Activated effector memory CD4-positive, alpha-beta T cell treated with Interleukin-2 at 50 U/mL for 16 hours (primary cell): Measurements from ENCODE around the gene ABCA7.
"Not testable (repeated sequence)": the region's sequence is repeated elsewhere in the genome, so short reads cannot be mapped to it uniquely, and the experiment has no call there.

Experiments used
- DNase-seq: peaks from one replicate; pipeline ENCODE4 v3.0.0-alpha.2; 2020

The ABCA7 gene

GRCh38 chr19:1017115-1017905 lies 22.6 kb upstream of the ABCA7 start:
- no peak for DNase-seq

- DNase-seq, result no peak
Observed at GRCh38 chr19:1017906-1018305, 22.0 kb upstream of the ABCA7 start.

GRCh38 chr19:1018393-1018792 lies 21.5 kb upstream of the ABCA7 start:
- no peak for DNase-seq

GRCh38 chr19:1018932-1019615 lies 20.8 kb upstream of the ABCA7 start:
- DNase-seq, result no peak

- no peak for DNase-seq
Observed at GRCh38 chr19:1019616-1019961, 20.3 kb upstream of the ABCA7 start.

GRCh38 chr19:1019980-1020867 lies 19.7 kb upstream of the ABCA7 start:
- no peak for DNase-seq

GRCh38 chr19:1020868-1021425 lies 19.0 kb upstream of the ABCA7 start, which contains the start of gene TMEM259:
Gene TMEM259, minus strand, starts transcription at chr19:1021123. Its CDS starts 127 bp downstream, at chr19:1020996.
- DNase-seq, result peak; percentile 96

GRCh38 chr19:1023883-1024188 lies 16.1 kb upstream of the ABCA7 start:
- DNase-seq, result not testable (repeated sequence)

GRCh38 chr19:1025080-1025479 lies 14.8 kb upstream of the ABCA7 start:
- not testable (repeated sequence) for DNase-seq

- peak; percentile 53 for DNase-seq
Observed at GRCh38 chr19:1025960-1026782, 13.7 kb upstream of the ABCA7 start, which contains the start of gene CNN2. Gene CNN2, plus strand, starts transcription at chr19:1026608. Its CDS starts 54 bp downstream, at chr19:1026662.

- DNase-seq, result peak; percentile 27
Observed at GRCh38 chr19:1026783-1027649, 12.9 kb upstream of the ABCA7 start.

GRCh38 chr19:1027650-1028061 lies 12.3 kb upstream of the ABCA7 start:
- DNase-seq, result no peak

- DNase-seq, result peak; percentile 67
Observed at GRCh38 chr19:1028062-1028926, 11.6 kb upstream of the ABCA7 start.

- no peak for DNase-seq
Observed at GRCh38 chr19:1032264-1032867, 7.5 kb upstream of the ABCA7 start.

- DNase-seq, result no peak
Observed at GRCh38 chr19:1035998-1036621, 3.8 kb upstream of the ABCA7 start.

GRCh38 chr19:1037621-1038064 lies 2.3 kb upstream of the ABCA7 start:
- no peak for DNase-seq

- DNase-seq, result no peak
Observed at GRCh38 chr19:1038978-1039645, 795 bp upstream of the ABCA7 start.

- peak; percentile 86 for DNase-seq
Observed at GRCh38 chr19:1040476-1041271, 767 bp downstream of the ABCA7 start.
